M059J (cell line): ENCODE measurements around the gene TANGO2. TPM values are rescaled to one million over a fixed set of nuclear protein-coding genes. Genes with fewer than 3 reads are reported as not detected.

Experiments
- DNase-seq: peaks from one replicate; pipeline ENCODE4 v3.0.0-alpha.2; 2012; ENCODE audit warnings: low read depth
- total RNA-seq: library from RNA; depleted of rRNA; stranded (reverse); fragments of >200 nt; shearing (Covaris generic); gene quantifications from 2 replicates; pipeline ENCODE4 v1.2.3, GENCODE V29; 2014

TANGO2 gene
- total RNA-seq, 1 experiment from 2014 or later, result 36.1 TPM

DNA sequence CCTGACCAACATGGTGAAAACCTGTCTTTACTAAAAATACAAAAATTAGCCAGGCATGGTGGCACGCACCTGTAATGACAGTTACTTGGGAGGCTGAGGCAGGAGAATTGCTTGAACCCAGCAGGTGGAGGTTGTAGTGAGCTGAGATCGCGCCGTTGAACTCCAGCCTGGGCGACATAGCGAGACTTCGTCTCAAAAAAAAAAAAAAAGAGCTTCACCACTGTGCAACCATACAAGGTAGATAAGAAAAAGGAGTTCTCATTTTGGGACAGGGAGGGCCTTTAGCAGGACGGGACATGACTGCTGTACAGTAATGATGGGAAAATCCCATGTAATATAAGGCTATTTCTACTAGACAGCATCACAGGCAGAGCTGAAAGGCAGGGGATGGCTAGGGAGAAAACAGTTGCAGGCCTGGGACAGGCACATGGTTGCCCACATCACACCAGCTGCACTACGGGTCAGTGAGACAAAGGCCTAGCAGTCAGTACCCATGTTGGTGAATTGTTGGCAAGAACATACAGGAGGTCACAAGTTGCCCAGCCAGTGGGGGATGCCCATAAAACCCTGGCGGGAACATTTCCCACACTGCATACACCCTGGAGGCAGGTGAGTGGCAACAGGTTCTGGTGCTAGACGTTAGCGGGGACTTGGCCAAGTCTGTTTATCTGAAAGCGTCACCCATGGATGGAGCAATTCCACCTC lies 5.4 kb downstream of the TANGO2 start:
- no peak for DNase-seq

- no peak for DNase-seq
Measured at GRCh38 chr22:20026996-20027601, 6.2 kb downstream of the TANGO2 start.

- no peak for DNase-seq
Measured at GRCh38 chr22:20027966-20028854, 7.3 kb downstream of the TANGO2 start.

DNA sequence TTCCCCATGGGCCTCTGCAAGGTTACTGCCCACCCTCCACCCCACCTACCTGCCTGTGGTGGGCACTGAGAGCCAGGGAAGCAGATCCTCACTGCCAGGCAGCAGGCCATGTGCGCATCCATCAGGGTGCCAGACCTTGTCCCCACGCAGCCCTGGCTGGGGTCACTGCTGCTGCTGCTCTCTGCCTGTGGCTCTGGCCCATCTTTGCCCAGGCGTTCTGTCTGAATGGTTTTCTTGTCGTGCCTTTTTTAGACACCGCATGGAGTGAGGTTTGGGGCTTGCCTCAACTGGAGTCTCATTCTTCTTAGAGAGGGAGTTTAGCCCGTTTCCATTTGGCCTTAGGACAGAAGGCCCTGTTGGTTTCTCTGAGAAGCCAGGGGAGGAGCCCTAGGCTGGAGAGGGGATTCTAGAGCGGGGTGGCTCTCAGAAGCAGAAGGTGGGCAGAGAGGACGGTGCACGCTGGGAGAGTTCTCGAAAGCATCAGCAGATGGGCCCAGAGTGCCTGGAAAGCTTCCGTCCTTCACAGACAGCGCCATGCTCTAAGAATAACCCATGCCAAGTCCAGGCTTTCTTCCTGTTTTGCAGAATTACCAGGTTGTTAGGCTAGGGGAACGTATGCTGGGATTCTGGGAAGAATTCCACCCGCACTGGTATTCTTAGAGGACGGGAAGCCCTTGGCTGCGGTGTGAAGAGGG lies 8.1 kb downstream of the TANGO2 start:
- DNase-seq, result no peak

DNA sequence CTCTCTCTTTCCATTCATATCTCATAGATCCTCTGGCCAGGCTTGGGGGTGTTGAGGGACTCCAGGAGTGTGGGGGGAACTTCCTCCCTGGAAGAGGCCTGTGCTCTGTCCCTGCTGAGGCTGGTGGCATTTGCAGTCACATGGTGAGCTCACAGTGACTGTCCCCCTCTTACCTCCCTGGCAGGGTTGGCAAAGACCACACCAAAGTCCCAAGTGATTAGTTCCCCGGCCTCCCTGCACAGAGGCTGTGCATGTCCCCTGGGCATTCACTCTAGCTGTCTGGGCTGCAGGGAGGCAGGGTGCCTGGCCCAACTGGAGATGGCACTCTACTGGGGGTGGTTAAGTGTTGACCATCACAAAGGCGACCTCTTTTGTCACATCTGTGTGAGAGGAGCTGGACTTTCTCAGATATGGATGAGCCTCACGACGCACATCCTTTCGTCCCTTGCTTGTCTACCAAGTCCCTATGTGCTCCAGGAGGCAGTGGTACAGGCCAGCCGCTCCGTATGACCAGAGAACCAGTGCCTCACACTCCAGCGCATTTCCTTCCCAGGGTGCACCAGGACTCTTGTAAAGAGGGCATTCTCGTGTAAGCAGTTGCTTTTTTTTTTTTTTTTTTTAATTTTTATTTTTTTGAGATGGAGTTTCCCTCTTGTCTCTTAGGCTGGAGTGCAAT lies 8.8 kb downstream of the TANGO2 start:
- DNase-seq, result no peak

GRCh38 chr22:20031732-20032406 lies 11.0 kb downstream of the TANGO2 start:
- no peak for DNase-seq

GRCh38 chr22:20032407-20032991 lies 11.6 kb downstream of the TANGO2 start:
- no peak for DNase-seq

DNA sequence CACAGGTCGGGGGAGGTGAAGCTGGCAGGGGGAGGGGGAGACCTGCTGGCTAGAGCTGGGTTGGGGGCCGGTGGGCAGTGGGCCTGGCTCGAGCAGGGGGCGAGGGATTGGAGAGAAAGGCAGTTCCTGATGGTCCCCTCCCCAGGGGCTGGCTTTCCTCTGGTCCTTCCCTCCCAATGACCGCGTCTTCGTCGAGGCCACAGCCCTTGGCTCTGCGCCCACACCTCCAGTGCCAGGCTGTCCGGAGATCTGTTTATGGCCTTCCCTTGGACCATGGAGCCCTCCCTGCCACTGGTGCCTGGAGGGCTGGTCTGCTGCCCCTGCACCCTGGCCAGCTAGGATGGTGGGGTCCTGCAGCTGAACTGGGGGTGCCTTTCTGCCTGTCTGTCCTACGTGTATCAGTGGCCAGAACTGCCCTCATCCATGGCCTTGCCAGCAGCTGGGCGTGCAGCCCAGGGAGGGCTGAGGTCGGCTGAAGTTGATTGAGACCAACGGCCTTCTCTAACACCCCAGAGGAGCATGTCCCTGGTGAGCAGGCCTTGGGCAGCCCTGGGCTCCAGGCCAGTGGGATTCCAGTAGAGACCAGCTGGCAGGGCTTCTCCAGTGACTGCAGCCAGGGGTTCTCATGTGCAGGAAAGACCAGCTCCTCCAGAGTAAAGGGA lies 12.3 kb downstream of the TANGO2 start:
- DNase-seq, result no peak

GRCh38 chr22:20034143-20034542 lies 13.2 kb downstream of the TANGO2 start:
- no peak for DNase-seq

DNA sequence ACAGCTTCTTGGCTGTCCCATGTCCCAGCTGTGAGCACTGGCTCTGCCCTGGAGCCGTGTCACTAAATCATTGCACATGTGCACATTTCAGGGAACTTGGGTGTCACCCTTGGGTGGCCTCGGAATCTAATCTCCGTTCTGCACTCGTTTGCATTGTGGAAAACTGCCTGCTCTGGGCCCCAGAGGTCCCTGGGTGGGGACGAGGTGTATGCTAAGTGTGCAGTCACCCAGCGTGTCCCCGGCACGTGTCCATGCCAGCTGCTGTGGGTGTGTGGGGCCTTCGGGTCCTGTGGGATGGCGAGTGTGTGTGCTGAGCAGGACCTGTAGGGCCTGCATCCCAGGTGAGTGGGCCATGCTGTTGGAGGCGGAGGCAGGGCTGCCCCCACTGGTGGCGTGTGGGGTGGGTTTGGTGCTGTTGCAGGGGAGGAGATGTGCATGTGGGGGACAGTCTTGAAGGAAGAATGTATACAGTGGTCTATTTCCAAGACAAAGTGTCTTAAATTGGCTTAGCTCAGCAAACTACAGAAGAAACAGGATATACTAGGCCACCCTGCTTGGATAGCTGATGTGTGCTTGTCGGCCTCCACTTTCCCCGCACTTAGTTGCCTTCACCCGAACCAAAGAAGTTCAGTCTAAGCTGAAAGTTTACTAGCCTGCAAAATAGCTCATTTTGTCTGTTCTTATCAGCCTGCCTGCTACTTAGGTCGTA lies 14.6 kb downstream of the TANGO2 start:
- DNase-seq, result no peak

GRCh38 chr22:20036084-20036482 lies 15.2 kb downstream of the TANGO2 start:
- DNase-seq, result no peak

- DNase-seq, result no peak
Measured at GRCh38 chr22:20036535-20037392, 15.9 kb downstream of the TANGO2 start.

GRCh38 chr22:20037419-20037818 lies 16.5 kb downstream of the TANGO2 start:
- DNase-seq, result no peak

- DNase-seq, result no peak
Measured at GRCh38 chr22:20038574-20038973, 17.7 kb downstream of the TANGO2 start.

GRCh38 chr22:20039683-20040325 lies 18.9 kb downstream of the TANGO2 start:
- DNase-seq, result no peak

DNA sequence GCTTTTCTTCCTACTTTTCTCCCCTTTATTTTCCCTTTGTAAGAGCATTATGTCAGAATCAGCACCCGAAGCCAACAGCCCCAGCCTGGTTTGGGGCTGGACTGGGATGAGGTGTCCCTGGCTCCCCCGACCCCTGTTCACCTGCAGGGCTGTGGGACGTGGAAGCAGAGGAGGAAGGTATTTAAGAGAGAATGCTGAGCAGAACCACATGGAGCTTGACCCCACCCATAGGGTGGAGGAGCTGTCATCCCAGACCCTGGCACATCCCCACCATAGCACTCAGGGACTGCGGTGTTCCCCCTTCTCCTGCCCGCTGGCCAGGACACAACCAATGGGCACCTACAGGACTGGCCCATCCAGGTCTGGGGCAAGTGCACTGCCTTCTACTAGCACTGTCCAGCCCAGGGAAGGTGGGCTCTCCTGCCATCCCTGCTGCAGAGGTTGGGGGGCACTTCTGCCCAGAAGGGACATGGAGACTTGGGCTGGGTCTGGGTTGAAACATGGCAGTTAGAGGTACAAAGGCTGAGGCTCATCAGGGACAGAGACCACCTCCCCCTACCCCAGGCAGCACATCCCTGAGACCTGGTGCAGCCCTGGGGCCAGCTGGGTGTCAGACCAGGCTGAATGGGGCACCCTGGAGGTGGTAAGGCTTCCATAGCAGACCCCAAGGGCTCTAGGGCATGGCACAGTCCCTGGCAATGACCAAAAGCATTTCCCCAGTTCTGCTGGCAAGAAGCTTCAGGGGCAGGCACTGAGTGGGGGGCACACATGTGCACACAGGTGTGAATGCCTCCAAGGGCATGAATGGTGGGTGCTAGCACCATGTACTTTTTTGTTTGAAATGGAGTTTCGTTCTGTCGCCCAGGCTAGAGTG lies 19.7 kb downstream of the TANGO2 start:
- no peak for DNase-seq
